Upper lobe of left lung (tissue), 4 donors: ENCODE data around the gene SMYD3.

Experiments
- CTCF ChIP-seq, 6 experiments: fragments of 450-650 bp in 4 of 6; fragments of 200-600 bp in 2 of 6; sonication (generic) in 2 of 6; IDR thresholded peaks; one replicate each; pipeline ENCODE4 v1.5.1; 2016 to 2019; ENCODE audit warnings: antibody characterized with exemption in 6 of 6
- POLR2A ChIP-seq, 4 donors: fragments of 450-650 bp; IDR thresholded peaks; one replicate each; pipeline ENCODE4 v1.5.1; 2016 to 2017; ENCODE audit warnings: antibody characterized with exemption in 4 of 4, mild to moderate bottlenecking in 2 of 4
- POLR2AphosphoS5 ChIP-seq, 2 donors: sonication (generic); formaldehyde crosslinking; IDR thresholded peaks; one replicate each; pipeline ENCODE4 v1.5.1; 2017; ENCODE audit warnings: antibody characterized with exemption in 2 of 2

- TF ChIP-seq POLR2AphosphoS5 (IDR thresholded peaks at IDR 0.05) (no peak), CTCF (IDR thresholded peaks at IDR 0.05) (no peak), POLR2A (IDR thresholded peaks at IDR 0.05) (no peak)
Observed at GRCh38 chr1:246170574-246171261, 336.4 kb downstream of the SMYD3 start.
